GM23338 (cell line): Measurements from ENCODE around the gene SLC25A48. TPM values are rescaled to one million over a fixed set of nuclear protein-coding genes. Genes with fewer than 3 reads are reported as not detected.
A peak's percentile ranks its signal among the peaks of the same experiment; 100 is the strongest.

Experiments used
- ATAC-seq: fragments of 200-7000 bp; cut with Tn5 transposase; 3 replicates; pipeline ENCODE4 v1.9.1; 2020
- DNase-seq: peaks from one replicate; pipeline ENCODE4 v3.0.0-alpha.2; 2015; ENCODE audit warnings: low spot score
- H2AFZ ChIP-seq: fragments of 200-600 bp; sonication (generic); 2 replicates; pipeline ENCODE4 v1.8.0; 2016; ENCODE audit warnings: antibody characterized with exemption, mild to moderate bottlenecking, moderate library complexity
- H3F3A ChIP-seq: fragments of 200-600 bp; sonication (generic); replicated peaks from 2 replicates; pipeline ENCODE4 v1.8.0; 2017; ENCODE audit warnings: antibody characterized with exemption, mixed run types, low read depth
- H3K27ac ChIP-seq: fragments of 200-600 bp; sonication (generic); 2 replicates; pipeline ENCODE4 v1.6.1; 2016; ENCODE audit warnings: low read depth
- H3K27me3 ChIP-seq: fragments of 200-600 bp; sonication (generic); 2 replicates; pipeline ENCODE4 v1.8.0; 2016; ENCODE audit warnings: mild to moderate bottlenecking, mixed run types, moderate library complexity; ENCODE audit not compliant: insufficient read depth
- H3K36me3 ChIP-seq: fragments of 200-600 bp; sonication (generic); 2 replicates; pipeline ENCODE4 v1.8.0; 2016; ENCODE audit warnings: mild to moderate bottlenecking; ENCODE audit not compliant: insufficient read depth
- H3K4me1 ChIP-seq: fragments of 200-600 bp; sonication (generic); 2 replicates; pipeline ENCODE4 v1.8.0; 2016; ENCODE audit warnings: mild to moderate bottlenecking, moderate library complexity; ENCODE audit not compliant: insufficient read depth
- H3K4me2 ChIP-seq: fragments of 200-600 bp; sonication (generic); 2 replicates; pipeline ENCODE4 v1.7.1; 2017; ENCODE audit warnings: mixed run types
- H3K4me3 ChIP-seq: fragments of 200-600 bp; sonication (generic); 2 replicates; pipeline ENCODE4 v1.6.1; 2016; ENCODE audit warnings: mixed run types
- H3K79me2 ChIP-seq: fragments of 200-600 bp; sonication (generic); replicated peaks from 2 replicates; pipeline ENCODE4 v1.8.0; 2017; ENCODE audit warnings: mild to moderate bottlenecking; ENCODE audit not compliant: insufficient read depth
- H3K9me2 ChIP-seq: fragments of 200-600 bp; sonication (generic); 2 replicates; pipeline ENCODE4 v1.8.0; 2017; ENCODE audit not compliant: insufficient read depth
- H4K20me1 ChIP-seq: fragments of 200-600 bp; sonication (generic); replicated peaks from 2 replicates; pipeline ENCODE4 v1.8.0; 2017; ENCODE audit warnings: mild to moderate bottlenecking; ENCODE audit not compliant: insufficient read depth
- H3K27ac Mint-ChIP-seq: 2 replicates; pipeline ENCODE4 v1.8.0; 2020; ENCODE audit warnings: inconsistent platforms, mild to moderate bottlenecking, moderate library complexity, mixed read lengths
- H3K27me3 Mint-ChIP-seq: 3 replicates; pipeline ENCODE4 v1.8.0; 2022; ENCODE audit warnings: low read depth, mild to moderate bottlenecking, moderate library complexity, mixed read lengths, inconsistent platforms; ENCODE audit not compliant: insufficient read depth, poor library complexity
- H3K36me3 Mint-ChIP-seq: 3 replicates; pipeline ENCODE4 v1.8.0; 2021; ENCODE audit warnings: low read depth, mild to moderate bottlenecking, inconsistent platforms, moderate library complexity, mixed read lengths
- H3K4me1 Mint-ChIP-seq: 3 replicates; pipeline ENCODE4 v1.8.0; 2020; ENCODE audit warnings: mild to moderate bottlenecking, inconsistent platforms, mixed read lengths
- H3K4me3 Mint-ChIP-seq: 3 replicates; pipeline ENCODE4 v1.8.0; 2021; ENCODE audit warnings: moderate library complexity, mild to moderate bottlenecking, inconsistent platforms, mixed read lengths
- H3K9me3 Mint-ChIP-seq: 3 replicates; pipeline ENCODE4 v1.8.0; 2020; ENCODE audit warnings: moderate library complexity, mild to moderate bottlenecking, inconsistent platforms, mixed read lengths
- CREB1 ChIP-seq: fragments of 250-450 bp; sonication (Bioruptor Pico); IDR thresholded peaks from 2 replicates; pipeline ENCODE4 v1.5.0; 2020; ENCODE audit warnings: low read depth, mild to moderate bottlenecking, moderate library complexity
- CTCF ChIP-seq, 2 experiments: fragments of 200-600 bp in 1 of 2; sonication (generic) in 1 of 2; conservative IDR thresholded peaks; 2 replicates each; pipeline versions ENCODE4 v1.5.1 to v1.6.1; 2016 to 2017; ENCODE audit warnings: antibody characterized with exemption in 2 of 2, low read depth in 2 of 2, mild to moderate bottlenecking in 2 of 2, moderate library complexity in 1 of 2
- ETS1 ChIP-seq: IDR thresholded peaks from 2 replicates; pipeline ENCODE4 v1.6.1; 2016; ENCODE audit warnings: antibody characterized with exemption
- EZH2 ChIP-seq: fragments of 200-600 bp; sonication (generic); IDR thresholded peaks from one replicate; pipeline ENCODE4 v1.8.0; 2017; ENCODE audit warnings: antibody characterized with exemption, mild to moderate bottlenecking, low read depth; ENCODE audit not compliant: unreplicated experiment
- EZH2phosphoT487 ChIP-seq: fragments of 200-600 bp; sonication (generic); IDR thresholded peaks from one replicate; pipeline ENCODE4 v1.8.1; 2018; ENCODE audit warnings: antibody characterized with exemption; ENCODE audit not compliant: unreplicated experiment
- JUNB ChIP-seq: IDR thresholded peaks from one replicate; pipeline ENCODE4 v1.6.1; 2016; ENCODE audit warnings: antibody characterized with exemption; ENCODE audit not compliant: unreplicated experiment
- NANOG ChIP-seq: IDR thresholded peaks from 2 replicates; pipeline ENCODE4 v1.6.1; 2016; ENCODE audit warnings: antibody characterized with exemption, borderline replicate concordance
- POLR2AphosphoS5 ChIP-seq: IDR thresholded peaks from 2 replicates; pipeline ENCODE4 v1.6.1; 2016; ENCODE audit warnings: antibody characterized with exemption, low read depth
- ZNF114 ChIP-seq: fragments of 250-450 bp; sonication (Bioruptor Pico); IDR thresholded peaks from 2 replicates; pipeline ENCODE4 v1.5.0; 2020; ENCODE audit warnings: mild to moderate bottlenecking, moderate library complexity
- ZNF331 ChIP-seq: fragments of 250-450 bp; sonication (Bioruptor Pico); IDR thresholded peaks from 2 replicates; pipeline ENCODE4 v1.5.0; 2020; ENCODE audit warnings: low read depth, mild to moderate bottlenecking, moderate library complexity
- ZNF462 ChIP-seq: fragments of 250-450 bp; sonication (Bioruptor Pico); IDR thresholded peaks from 2 replicates; pipeline ENCODE4 v1.5.0; 2020; ENCODE audit warnings: mild to moderate bottlenecking, moderate library complexity
- polyA plus RNA-seq: library from polyadenylated mRNA; unstranded; fragments of >200 nt; fragmentation: Nextera tagmentation; extraction: Ambion mirVana; gene quantifications from 2 replicates; pipeline ENCODE4 v1.2.1, GENCODE V29; 2016
- total RNA-seq: library from RNA; depleted of rRNA; stranded (reverse); fragments of >200 nt; shearing (Covaris generic); gene quantifications from 2 replicates; pipeline ENCODE4 v1.2.3, GENCODE V29; 2014

The SLC25A48 gene
- total and polyA plus RNA-seq, 2 experiments from 2014 or later, result 1.1 to 1.5 TPM

GRCh38 chr5:135930029-135930948 lies 95.8 kb downstream of the SLC25A48 start:
- Histone ChIP-seq H2AFZ (peak overlapping the region; percentile 100), H3F3A (no peaks in the 10 kb centered on the region), H3K4me1 (no peaks in the 10 kb centered on the region; the same call in 1 of the 2 replicates), H3K4me2 (peak overlapping the region; percentile 91), H3K4me3 (peak overlapping the region; percentile 74), H3K27ac (no peak overlapping the region), H3K79me2 (no peaks in the 10 kb centered on the region), H4K20me1 (0 out of 2 replicates have a peak, but pooled peaks cover 4% of the 10 kb centered on the region), H3K27me3 (peaks cover 58% of the 10 kb centered on the region), H3K36me3 (no peaks in the 10 kb centered on the region), H3K9me2 (no peaks in the 10 kb centered on the region)
- Mint-ChIP-seq H3K4me3 (peak overlapping the region; percentile 78), H3K4me1 (no peaks in the 10 kb centered on the region), H3K9me3 (no peaks in the 10 kb centered on the region), H3K27ac (no peak overlapping the region), H3K27me3 (peaks cover 24% of the 10 kb centered on the region), H3K36me3 (no peaks in the 10 kb centered on the region)
- DNase-seq, result peak; percentile 86
- TF ChIP-seq CREB1, result no peak
- no peak for TF ChIP-seq NANOG
- no peak for TF ChIP-seq ETS1
- TF ChIP-seq ZNF462 (CRISPR knock-in tag), result no peak
- no peak for TF ChIP-seq ZNF114
- no peak for TF ChIP-seq EZH2phosphoT487
- peak; percentile 5 to 27; a peak in 1 of 4 replicates for TF ChIP-seq CTCF (conservative IDR thresholded peaks at IDR 0.05; ENCODE audit: low read depth in 2 of 2)
- TF ChIP-seq ZNF331 (CRISPR knock-in tag), result no peak
- TF ChIP-seq JUNB, result no peak
- TF ChIP-seq POLR2AphosphoS5, result peak; percentile 72
- peak; percentile 73 for TF ChIP-seq EZH2
- ATAC-seq, result peak; percentile 94
